ENCODE measurements around the gene MPRIP.

Gene MPRIP

DNA sequence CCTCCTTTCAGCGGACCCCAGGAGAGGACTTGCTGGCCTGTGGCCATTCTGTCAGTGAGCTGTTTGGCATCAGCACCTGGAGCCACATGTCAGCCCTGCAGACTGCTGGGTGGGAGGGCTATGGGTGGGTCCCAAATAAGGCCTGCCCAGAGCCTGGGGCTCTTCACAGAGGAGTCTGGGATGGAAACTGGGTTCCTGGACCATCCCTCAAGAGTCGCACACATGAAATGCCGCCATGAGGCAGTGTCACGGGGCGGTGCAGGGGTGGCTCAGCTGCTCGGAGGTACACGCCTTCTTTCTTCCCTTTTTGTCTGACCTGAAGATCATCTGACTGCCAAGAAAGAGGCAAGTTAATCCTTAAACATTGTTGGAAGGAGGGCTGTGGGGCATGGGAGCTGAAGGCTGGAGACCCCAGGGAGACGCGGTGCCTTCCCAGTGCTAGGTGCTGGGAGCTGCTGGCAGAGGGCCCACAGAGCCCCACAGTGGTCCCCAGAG lies 14.8 kb downstream of the MPRIP start:
- H3K4me3 ChIP-seq (replicated peaks; ENCODE audit: low read depth, low read length): no peak overlapping the region
- TF ChIP-seq, protein P1, sequence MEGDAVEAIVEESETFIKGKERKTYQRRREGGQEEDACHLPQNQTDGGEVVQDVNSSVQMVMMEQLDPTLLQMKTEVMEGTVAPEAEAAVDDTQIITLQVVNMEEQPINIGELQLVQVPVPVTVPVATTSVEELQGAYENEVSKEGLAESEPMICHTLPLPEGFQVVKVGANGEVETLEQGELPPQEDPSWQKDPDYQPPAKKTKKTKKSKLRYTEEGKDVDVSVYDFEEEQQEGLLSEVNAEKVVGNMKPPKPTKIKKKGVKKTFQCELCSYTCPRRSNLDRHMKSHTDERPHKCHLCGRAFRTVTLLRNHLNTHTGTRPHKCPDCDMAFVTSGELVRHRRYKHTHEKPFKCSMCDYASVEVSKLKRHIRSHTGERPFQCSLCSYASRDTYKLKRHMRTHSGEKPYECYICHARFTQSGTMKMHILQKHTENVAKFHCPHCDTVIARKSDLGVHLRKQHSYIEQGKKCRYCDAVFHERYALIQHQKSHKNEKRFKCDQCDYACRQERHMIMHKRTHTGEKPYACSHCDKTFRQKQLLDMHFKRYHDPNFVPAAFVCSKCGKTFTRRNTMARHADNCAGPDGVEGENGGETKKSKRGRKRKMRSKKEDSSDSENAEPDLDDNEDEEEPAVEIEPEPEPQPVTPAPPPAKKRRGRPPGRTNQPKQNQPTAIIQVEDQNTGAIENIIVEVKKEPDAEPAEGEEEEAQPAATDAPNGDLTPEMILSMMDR (IDR thresholded peaks at IDR 0.05; ENCODE audit: low read depth, low read length, missing control alignments): no peak
- no peak for DNase-seq (ENCODE audit: extremely low read depth, low read depth)

DNA sequence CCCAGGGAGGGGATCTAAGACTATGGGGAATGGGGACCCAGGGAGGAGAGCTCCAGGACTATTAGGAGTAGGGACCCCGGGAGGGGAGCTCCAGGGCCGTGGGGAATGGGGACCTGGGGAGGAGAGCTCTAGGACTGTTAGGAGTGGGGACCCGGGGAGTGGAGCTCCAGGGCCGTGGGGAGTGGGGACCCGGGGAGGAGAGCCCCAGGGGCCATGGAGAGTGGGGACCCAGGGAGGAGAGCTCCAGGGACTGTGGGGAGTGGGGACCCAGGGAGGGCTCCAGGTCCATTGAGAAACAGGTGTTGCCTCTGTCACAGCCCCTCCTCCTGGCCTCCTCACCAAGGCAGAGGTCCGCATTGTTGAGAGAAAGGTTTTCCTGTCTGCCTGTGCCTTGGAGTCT lies 16.0 kb downstream of the MPRIP start:
- TF ChIP-seq, protein P1 (IDR thresholded peaks at IDR 0.05; ENCODE audit: low read depth, low read length, missing control alignments): no peak
- H3K4me3 ChIP-seq (replicated peaks; ENCODE audit: low read depth, low read length): no peak overlapping the region
- no peak for DNase-seq (ENCODE audit: extremely low read depth, low read depth)

DNA sequence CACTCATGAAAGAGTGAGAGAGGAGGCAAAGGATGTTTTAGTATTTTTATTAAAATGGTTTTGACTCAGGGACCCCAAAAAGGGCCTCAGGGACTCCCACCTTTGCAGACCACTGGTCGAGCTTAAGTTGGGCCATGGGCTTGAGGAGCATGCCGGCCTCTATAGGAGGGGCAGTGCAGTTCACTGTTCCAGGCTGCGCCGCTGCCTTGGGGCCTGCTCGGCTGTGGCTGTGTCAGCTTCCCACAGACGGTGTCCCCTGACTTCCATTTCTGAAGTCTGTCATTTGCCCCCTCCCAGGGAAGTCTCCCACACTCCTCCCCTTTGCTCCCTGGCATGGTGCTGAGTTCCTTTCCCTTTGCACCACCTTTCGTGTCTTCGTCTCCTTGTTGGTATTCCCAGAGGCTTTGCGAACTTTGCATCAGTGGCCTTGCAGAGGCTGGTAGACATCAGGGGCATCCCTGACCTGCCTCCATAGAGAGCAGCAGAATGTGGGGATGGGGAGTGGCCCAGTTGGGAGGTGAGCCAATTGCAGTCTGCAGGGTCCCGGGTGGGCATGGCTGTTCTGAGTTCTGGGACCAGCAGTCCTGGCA lies 17.1 kb downstream of the MPRIP start:
- no peak for DNase-seq (ENCODE audit: extremely low read depth, low read depth)
- TF ChIP-seq, protein P1 (IDR thresholded peaks at IDR 0.05; ENCODE audit: low read depth, low read length, missing control alignments): no peak

DNA sequence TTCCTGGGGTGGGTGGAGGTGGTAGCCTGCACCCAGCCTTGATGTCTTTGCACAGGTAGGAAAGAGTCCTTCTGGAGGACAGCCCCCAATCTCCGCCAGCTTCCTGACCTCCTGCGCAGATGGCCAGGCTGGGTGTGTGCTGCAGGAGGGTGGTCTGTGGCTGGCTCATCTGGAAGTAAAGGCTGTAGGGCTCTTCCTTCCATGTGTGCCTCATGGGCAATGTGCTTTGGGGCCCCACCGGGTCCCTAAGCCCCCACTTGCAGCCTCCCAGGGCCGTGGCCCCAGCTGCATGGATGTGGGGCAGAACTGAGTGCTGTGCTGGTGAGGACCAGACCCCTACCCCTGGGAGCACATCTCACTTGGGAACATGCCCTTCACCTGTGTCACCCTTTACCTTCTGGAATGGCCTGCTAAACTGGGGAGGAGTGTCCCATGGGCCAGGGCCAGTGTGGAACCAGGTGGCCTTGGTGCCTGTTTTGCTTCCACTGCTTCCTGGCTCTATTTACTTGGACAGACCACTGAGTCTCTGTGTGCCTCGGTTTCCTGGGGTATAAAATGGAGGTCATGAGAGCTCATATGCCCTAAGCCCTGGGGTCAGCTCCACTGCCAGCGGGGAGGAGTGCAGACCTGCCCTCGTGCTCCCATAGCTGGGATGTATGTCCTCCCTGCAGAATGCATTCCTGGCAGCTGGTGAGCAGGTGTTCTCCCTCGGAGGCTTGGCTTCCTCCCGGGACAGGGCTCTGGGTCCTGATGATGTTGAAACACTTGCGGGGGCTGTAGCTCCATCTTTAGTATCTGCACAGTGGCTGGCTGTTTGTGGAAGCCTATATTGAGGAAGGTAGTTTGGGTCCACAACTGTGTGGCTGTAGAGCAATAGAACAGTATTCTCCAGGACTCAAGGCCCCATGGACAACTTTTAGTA lies 18.0 kb downstream of the MPRIP start:
- no peak overlapping the region for H3K4me3 ChIP-seq (replicated peaks; ENCODE audit: low read depth, low read length)
- TF ChIP-seq, protein P1 (IDR thresholded peaks at IDR 0.05; ENCODE audit: low read depth, low read length, missing control alignments): no peak
- no peak for DNase-seq (ENCODE audit: extremely low read depth, low read depth)

More for the DNA sequence above, 17.1 kb downstream of the MPRIP start:
- no peak overlapping the region for H3K4me3 ChIP-seq (replicated peaks; ENCODE audit: low read depth, low read length)

DNA sequence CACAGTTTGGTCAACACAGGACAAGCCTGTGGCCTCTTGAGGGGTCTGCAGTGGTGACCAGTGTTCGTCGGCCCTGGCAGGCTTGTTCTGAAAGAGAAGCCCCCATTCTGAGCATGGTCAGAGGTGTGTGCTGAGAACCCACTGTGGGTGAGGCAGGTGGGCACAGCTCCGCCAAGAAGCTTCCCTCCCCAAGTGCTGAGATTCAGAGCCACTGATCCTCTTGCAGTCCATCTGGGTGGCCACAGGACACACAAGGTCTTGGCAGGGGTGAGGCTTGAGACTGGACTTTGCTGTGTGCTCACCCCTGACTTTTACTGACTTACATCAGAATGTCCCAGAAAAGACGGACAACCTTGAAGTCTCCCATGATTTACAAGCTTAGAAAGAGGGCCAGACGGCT lies 18.7 kb downstream of the MPRIP start:
- H3K4me3 ChIP-seq (replicated peaks; ENCODE audit: low read depth, low read length): no peak overlapping the region
- TF ChIP-seq, protein P1 (IDR thresholded peaks at IDR 0.05; ENCODE audit: low read depth, low read length, missing control alignments): no peak
- DNase-seq (ENCODE audit: extremely low read depth, low read depth): no peak

DNA sequence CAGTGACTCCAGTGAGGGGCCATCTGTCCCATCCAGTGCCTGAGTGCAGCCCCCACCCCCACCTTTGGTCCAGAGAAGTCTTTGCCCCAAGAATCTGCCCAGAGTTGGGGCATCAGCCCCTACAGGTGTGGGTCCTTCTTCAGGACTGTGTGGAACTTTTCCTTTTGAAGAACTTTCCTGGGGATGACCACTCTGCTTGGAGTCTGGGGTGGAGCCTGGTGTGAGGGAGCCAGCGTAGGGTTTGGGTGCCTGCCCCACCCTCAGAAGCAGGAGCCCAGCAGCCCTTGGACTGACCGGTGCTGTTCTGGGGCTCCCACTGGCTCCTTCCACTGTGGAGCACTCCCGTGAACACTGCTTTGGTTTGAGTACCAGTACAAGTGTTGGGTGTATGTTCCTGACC lies 19.3 kb downstream of the MPRIP start:
- H3K4me3 ChIP-seq (replicated peaks; ENCODE audit: low read depth, low read length): no peak overlapping the region
- TF ChIP-seq, protein P1 (IDR thresholded peaks at IDR 0.05; ENCODE audit: low read depth, low read length, missing control alignments): no peak
- DNase-seq (ENCODE audit: extremely low read depth, low read depth): no peak

All from HFF-Myc (cell line).